ENCODE data around the gene CHRNE. TPM values are rescaled to one million over a fixed set of nuclear protein-coding genes. Genes with fewer than 3 reads are reported as not detected.
A peak's percentile ranks its signal among the peaks of the same experiment; 100 is the strongest.

The CHRNE gene
- total RNA-seq, 2 experiments from 2014 or later: 0.33 to 0.43 TPM

GRCh38 chr17:4854111-4854681 is 48.7 kb downstream of the CHRNE start:
- Mint-ChIP-seq H3K36me3 (ENCODE audit: low read depth) (peaks cover 31% of the 10 kb centered on the region), H3K27ac (peak overlapping the region; percentile 7), H3K9me3 (peaks cover 6% of the 10 kb centered on the region), H3K4me1 (peaks cover 22% of the 10 kb centered on the region), H3K27me3 (no peaks in the 10 kb centered on the region), H3K4me3 (no peak overlapping the region)
- DNase-seq: no peak
- ChIA-PET POLR2A (no interaction called here), CTCF (no interaction called here)

- Mint-ChIP-seq H3K27ac (no peak overlapping the region), H3K4me1 (peaks cover 22% of the 10 kb centered on the region), H3K27me3 (no peaks in the 10 kb centered on the region), H3K4me3 (no peak overlapping the region), H3K36me3 (ENCODE audit: low read depth) (peaks cover 31% of the 10 kb centered on the region), H3K9me3 (peaks cover 6% of the 10 kb centered on the region)
- ChIA-PET CTCF (no interaction called here), POLR2A (no interaction called here)
- DNase-seq: no peak
Observed at GRCh38 chr17:4853208-4853671, 49.7 kb downstream of the CHRNE start.

DNA sequence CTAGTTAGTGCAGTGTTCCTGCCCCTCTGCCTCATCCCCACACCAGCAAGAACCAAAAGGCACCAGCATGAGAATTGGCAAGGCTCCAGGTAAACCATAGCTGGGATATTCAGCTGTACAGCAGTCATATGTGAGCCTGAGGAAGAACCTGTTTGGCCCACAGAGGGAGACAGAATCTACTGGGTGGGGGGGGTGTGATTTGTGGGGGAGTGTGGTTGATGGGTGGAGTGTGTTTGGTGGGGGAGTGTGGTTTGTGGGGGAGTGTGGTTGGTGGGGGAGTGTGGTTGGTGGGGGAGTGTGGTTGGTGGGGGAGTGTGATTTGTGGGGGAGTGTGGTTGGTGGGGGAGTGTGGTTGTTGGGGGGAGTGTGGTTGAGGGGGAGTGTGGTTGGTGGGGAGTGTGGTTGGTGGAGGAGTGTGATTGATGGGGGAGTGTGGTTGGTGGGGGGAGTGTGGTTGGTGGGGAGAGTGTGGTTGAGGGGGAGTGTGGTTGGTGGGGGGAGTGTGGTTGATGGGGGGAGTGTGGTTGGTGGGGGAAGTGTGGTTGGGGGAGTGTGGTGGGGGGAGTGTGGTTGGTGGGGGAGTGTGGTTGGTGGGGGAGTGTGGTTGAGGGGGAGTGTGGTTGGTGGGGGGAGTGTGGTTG is 50.2 kb downstream of the CHRNE start:
- Mint-ChIP-seq H3K4me3 (no peak overlapping the region), H3K27me3 (no peaks in the 10 kb centered on the region), H3K4me1 (peaks cover 22% of the 10 kb centered on the region), H3K36me3 (ENCODE audit: low read depth) (peaks cover 31% of the 10 kb centered on the region), H3K27ac (peak overlapping the region; percentile 12), H3K9me3 (peaks cover 6% of the 10 kb centered on the region)
- POLR2A ChIA-PET: no interaction called here
- CTCF ChIA-PET: no interaction called here
- DNase-seq: no peak

DNA sequence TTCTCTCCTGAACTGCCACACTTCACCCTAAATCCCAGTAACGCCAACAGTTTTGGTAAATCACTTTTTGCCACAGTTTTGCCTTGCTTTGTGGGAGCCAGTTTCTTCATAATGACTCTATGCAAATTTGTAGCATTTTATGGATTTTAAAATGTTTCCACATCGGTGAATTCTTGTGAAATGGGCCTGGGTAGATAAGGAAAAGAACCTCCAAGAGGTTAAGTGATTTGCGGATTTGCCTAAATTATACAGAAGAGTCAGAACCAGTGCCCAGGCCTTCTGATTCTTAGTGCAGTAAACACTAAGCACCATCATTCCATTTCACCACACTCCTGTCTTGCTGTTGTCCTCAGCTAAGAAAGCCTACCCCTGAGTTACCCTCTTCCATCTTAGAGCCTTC is 51.8 kb downstream of the CHRNE start:
- no peak for DNase-seq
- Mint-ChIP-seq H3K4me3 (no peak overlapping the region), H3K9me3 (peaks cover 6% of the 10 kb centered on the region), H3K36me3 (ENCODE audit: low read depth) (peaks cover 27% of the 10 kb centered on the region), H3K27ac (no peak overlapping the region), H3K27me3 (no peaks in the 10 kb centered on the region), H3K4me1 (peaks cover 22% of the 10 kb centered on the region)
- ChIA-PET POLR2A (no interaction called here), CTCF (no interaction called here)

DNA sequence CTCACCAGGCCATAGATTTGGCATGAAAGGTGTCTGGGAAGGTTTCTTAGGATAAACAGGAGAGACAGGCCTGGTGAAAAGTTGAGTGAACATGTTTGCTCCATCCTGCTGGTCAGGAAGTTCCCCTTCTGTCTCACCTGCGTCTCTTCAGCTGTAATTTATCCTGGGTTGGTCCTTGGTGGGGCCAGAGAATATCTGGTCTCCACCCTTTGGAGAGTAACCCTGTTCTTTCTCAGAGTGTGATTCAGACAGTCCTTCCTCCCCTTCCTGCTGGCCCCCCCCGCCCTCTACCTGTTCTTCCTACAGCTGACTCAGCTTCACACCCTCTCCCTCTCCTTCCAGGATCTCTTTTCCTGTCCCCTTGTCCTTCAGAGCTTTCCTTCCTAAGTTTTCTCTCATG is 52.7 kb downstream of the CHRNE start:
- Mint-ChIP-seq H3K9me3 (peaks cover 6% of the 10 kb centered on the region), H3K36me3 (ENCODE audit: low read depth) (peaks cover 28% of the 10 kb centered on the region), H3K27ac (no peak overlapping the region), H3K4me1 (peaks cover 22% of the 10 kb centered on the region), H3K4me3 (no peak overlapping the region), H3K27me3 (no peaks in the 10 kb centered on the region)
- POLR2A ChIA-PET: no interaction called here
- DNase-seq: no peak
- CTCF ChIA-PET: no interaction called here

- POLR2A ChIA-PET: no interaction called here
- Mint-ChIP-seq H3K27me3 (no peaks in the 10 kb centered on the region), H3K27ac (no peak overlapping the region), H3K4me1 (peaks cover 17% of the 10 kb centered on the region), H3K36me3 (ENCODE audit: low read depth) (peaks cover 26% of the 10 kb centered on the region), H3K9me3 (peaks cover 6% of the 10 kb centered on the region), H3K4me3 (no peak overlapping the region)
- no peak for DNase-seq
- CTCF ChIA-PET: no interaction called here
Observed at GRCh38 chr17:4849011-4849536, 53.8 kb downstream of the CHRNE start.

Other genes with a start within 250 kb of the CHRNE start
- 10 to 100 TPM; 67.7 to 69.2 TPM for gene PELP1, start 199.0 kb downstream of the CHRNE start, total RNA-seq
- 100 to 1,000 TPM; 372 to 378 TPM for gene ARRB2, start 192.5 kb downstream of the CHRNE start, total RNA-seq
- 10 to 100 TPM; 24.6 to 25.3 TPM for gene MED11, start 171.7 kb downstream of the CHRNE start, total RNA-seq
- gene ZMYND15, start 163.3 kb downstream of the CHRNE start, total RNA-seq: under 1 TPM in 1 of 2 experiments, not detected in 1; 0.10 TPM
- gene CXCL16, start 163.2 kb downstream of the CHRNE start, total RNA-seq: 1 to 10 TPM; 2.2 to 2.6 TPM
- under 1 TPM in 1 of 2 experiments, not detected in 1; 0.35 TPM for gene TM4SF5, start 131.2 kb downstream of the CHRNE start, total RNA-seq
- under 1 TPM in 1 of 2 experiments, not detected in 1; 0.40 TPM for gene VMO1, start 116.7 kb downstream of the CHRNE start, total RNA-seq
- gene GLTPD2, start 114.1 kb downstream of the CHRNE start, total RNA-seq: not detected
- 100 to 1,000 TPM; 118 to 121 TPM for gene PSMB6, start 106.9 kb downstream of the CHRNE start, total RNA-seq
- 10 to 100 TPM; 17.4 to 20.7 TPM for gene PLD2, start 95.9 kb downstream of the CHRNE start, total RNA-seq
- gene MINK1, start 69.8 kb downstream of the CHRNE start, total RNA-seq: 100 to 1,000 TPM; 107 to 109 TPM
- gene C17orf107, start 3.6 kb downstream of the CHRNE start, total RNA-seq: under 1 TPM; 0.58 to 0.98 TPM
- not detected for gene GP1BA, start 29.2 kb upstream of the CHRNE start, total RNA-seq
- gene SLC25A11, start 36.9 kb upstream of the CHRNE start, total RNA-seq: 10 to 100 TPM; 62.8 to 71.0 TPM
- 100 to 1,000 TPM; 249 to 261 TPM for gene RNF167, start 37.2 kb upstream of the CHRNE start, total RNA-seq
- 1,000 to 10,000 TPM; 2,149 to 2,220 TPM for gene PFN1, start 45.4 kb upstream of the CHRNE start, total RNA-seq
- 10 to 100 TPM; 26.8 to 33.0 TPM for gene ENO3, start 48.0 kb upstream of the CHRNE start, total RNA-seq
- 10 to 100 TPM; 53.0 to 58.2 TPM for gene SPAG7, start 64.7 kb upstream of the CHRNE start, total RNA-seq
- gene CAMTA2, start 84.6 kb upstream of the CHRNE start, total RNA-seq: 10 to 100 TPM; 73.2 to 80.1 TPM
- under 1 TPM in 1 of 2 experiments, not detected in 1; 0.25 TPM for gene INCA1, start 94.4 kb upstream of the CHRNE start, total RNA-seq
- 10 to 100 TPM; 37.4 to 38.5 TPM for gene KIF1C, start 94.9 kb upstream of the CHRNE start, total RNA-seq
- under 1 TPM; 0.65 to 0.68 TPM for gene SLC52A1, start 132.3 kb upstream of the CHRNE start, total RNA-seq
- gene ZFP3, start 175.4 kb upstream of the CHRNE start, total RNA-seq: 1 to 10 TPM; 2.9 to 3.4 TPM
- gene ZNF232, start 208.8 kb upstream of the CHRNE start, total RNA-seq: 1 to 10 TPM; 6.4 to 6.7 TPM
- gene USP6, start 212.9 kb upstream of the CHRNE start, total RNA-seq: under 1 TPM; 0.08 to 0.10 TPM

Measured in activated CD4-positive, alpha-beta memory T cell treated with anti-CD3 and anti-CD28 coated beads, Interleukin-2, amount 10 ng/mL, durations not matched to agents 7 days and 5 days (primary cell).